HG02981 (cell line): Measurements from ENCODE around the gene SOX6.
"Not testable (repeated sequence)": the region's sequence is repeated elsewhere in the genome, so short reads cannot be mapped to it uniquely, and the experiment has no call there.

ENCODE experiments used
- ATAC-seq: cut with Tn5 transposase; IDR thresholded peaks from one replicate; pipeline ENCODE4 v1.9.1; 2021; ENCODE audit warnings: mild to moderate bottlenecking, moderate library complexity; ENCODE audit not compliant: unreplicated experiment

Gene SOX6

GRCh38 chr11:15942126-15942525, 414.2 kb downstream of the SOX6 start:
- ATAC-seq: no peak

- ATAC-seq: no peak
Observed at GRCh38 chr11:15941206-15941770, 415.1 kb downstream of the SOX6 start.

GRCh38 chr11:15940462-15941205, 415.7 kb downstream of the SOX6 start:
- no peak for ATAC-seq

GRCh38 chr11:15938983-15939382, 417.4 kb downstream of the SOX6 start:
- ATAC-seq: no peak

- ATAC-seq: no peak
Observed at GRCh38 chr11:15938121-15938611, 418.2 kb downstream of the SOX6 start.

- no peak for ATAC-seq
Observed at GRCh38 chr11:15937601-15938120, 418.7 kb downstream of the SOX6 start.

GRCh38 chr11:15936011-15936410, 420.3 kb downstream of the SOX6 start:
- no peak for ATAC-seq

- no peak for ATAC-seq
Observed at GRCh38 chr11:15935373-15935772, 421.0 kb downstream of the SOX6 start.

- ATAC-seq: no peak
Observed at GRCh38 chr11:15933886-15934625, 422.3 kb downstream of the SOX6 start.

- ATAC-seq: no peak
Observed at GRCh38 chr11:15932417-15932816, 423.9 kb downstream of the SOX6 start.

- ATAC-seq: no peak
Observed at GRCh38 chr11:15931497-15931896, 424.8 kb downstream of the SOX6 start.

GRCh38 chr11:15930442-15931025, 425.8 kb downstream of the SOX6 start:
- no peak for ATAC-seq

GRCh38 chr11:15929371-15929901, 426.9 kb downstream of the SOX6 start:
- no peak for ATAC-seq

GRCh38 chr11:15927864-15928217, 428.5 kb downstream of the SOX6 start:
- no peak for ATAC-seq

- ATAC-seq: no peak
Observed at GRCh38 chr11:15927196-15927863, 429.0 kb downstream of the SOX6 start.

GRCh38 chr11:15926071-15926470, 430.3 kb downstream of the SOX6 start:
- no peak for ATAC-seq

- ATAC-seq: no peak
Observed at GRCh38 chr11:15923183-15923582, 433.2 kb downstream of the SOX6 start.

- ATAC-seq: not testable (repeated sequence)
Observed at GRCh38 chr11:15922745-15923144, 433.6 kb downstream of the SOX6 start.

- no peak for ATAC-seq
Observed at GRCh38 chr11:15920856-15921629, 435.3 kb downstream of the SOX6 start.

- ATAC-seq: no peak
Observed at GRCh38 chr11:15918674-15919073, 437.7 kb downstream of the SOX6 start.
